HG02678 (cell line): ENCODE data around the gene ATG101.
A peak's percentile ranks its signal among the peaks of the same experiment; 100 is the strongest.

ENCODE experiments used
- ATAC-seq: cut with Tn5 transposase; IDR thresholded peaks from one replicate; pipeline ENCODE4 v1.9.1; 2021; ENCODE audit warnings: mild to moderate bottlenecking, moderate library complexity; ENCODE audit not compliant: unreplicated experiment

Gene ATG101, protein sequence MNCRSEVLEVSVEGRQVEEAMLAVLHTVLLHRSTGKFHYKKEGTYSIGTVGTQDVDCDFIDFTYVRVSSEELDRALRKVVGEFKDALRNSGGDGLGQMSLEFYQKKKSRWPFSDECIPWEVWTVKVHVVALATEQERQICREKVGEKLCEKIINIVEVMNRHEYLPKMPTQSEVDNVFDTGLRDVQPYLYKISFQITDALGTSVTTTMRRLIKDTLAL

DNA sequence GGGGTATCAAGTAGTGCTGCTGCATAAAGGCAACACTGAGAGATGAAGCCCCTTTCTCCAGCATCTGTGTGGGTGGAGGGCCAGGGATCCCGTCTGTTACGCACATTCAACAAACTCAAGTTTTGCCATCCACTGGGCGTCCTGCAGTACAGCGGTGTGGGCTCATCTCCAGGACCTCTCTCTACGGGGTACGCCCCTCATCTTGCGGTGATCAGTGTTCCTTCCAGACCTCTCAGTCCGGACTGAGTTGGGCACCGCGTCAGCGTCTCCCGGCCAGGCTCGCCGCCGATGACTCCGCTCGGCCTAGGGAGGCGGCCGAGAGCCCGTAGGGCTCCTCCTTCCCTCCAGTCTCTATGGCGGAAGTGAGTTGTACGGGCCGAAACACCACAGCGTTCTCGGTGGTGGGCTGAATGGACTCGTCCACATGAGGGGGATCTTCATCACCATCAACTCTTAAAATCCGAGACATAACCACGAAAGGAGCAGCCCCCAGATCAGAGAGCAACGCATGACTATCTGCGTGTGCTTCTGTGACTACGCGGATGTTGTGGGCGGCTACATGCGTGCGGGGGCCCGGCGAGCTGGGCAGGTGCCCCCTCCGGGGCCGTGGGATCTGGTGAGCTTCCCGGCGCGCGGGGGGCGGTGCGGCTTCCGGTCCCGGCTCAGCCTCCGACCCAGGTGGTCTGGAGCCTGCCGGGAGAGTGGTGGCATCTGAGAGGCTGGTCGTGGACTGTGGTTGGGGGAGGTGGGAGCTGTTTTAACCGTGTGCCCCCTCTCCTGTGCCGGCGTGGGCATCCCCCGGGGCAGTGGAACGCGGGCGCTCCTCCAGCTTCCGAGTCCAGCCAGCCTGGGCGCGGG is at the start of gene ATG101:
TSS of gene ATG101 (plus strand) at position 652 of the 858 bp plus-strand sequence. CDS start 3,673 bp downstream, outside the sequence.
- ATAC-seq, result peak; percentile 96

DNA sequence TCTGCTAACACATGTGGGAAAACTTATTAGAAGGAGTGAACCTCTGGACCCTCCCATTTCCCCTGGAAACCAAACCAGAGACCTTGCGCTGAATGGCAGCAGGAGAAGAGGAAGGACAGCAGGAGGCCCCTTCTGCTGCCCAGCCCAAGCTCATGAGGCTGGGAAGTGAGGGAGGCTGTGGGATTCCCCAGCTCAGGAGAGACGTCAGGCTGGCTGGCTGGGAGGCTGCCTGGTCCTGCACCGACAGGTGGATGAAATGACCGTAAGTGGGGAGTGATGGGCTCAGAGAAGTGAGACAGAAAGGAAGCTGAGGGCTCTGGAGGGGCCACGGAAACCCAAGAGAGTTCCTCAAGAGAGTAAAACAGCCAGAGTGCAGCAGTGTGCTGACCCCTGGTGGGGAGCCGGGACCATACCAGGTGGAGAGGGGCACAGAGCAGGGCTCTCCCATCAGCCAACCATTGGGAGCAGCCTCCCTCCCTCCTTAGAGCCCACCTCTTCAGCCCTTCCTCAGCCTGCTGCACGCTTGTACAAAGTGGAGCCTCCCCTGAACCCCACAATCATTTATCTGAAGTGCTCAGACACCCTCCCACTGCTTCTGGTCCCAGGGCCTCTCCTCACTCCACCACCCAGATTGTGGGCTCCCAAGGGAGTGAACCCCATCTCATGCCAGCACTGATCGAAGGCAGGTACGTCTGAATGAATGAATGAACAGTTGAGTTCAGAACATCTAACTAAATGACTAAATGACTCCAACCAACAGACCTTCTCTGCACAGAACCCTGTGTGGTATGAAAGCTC is 49.0 kb upstream of the ATG101 start:
- ATAC-seq, result no peak

DNA sequence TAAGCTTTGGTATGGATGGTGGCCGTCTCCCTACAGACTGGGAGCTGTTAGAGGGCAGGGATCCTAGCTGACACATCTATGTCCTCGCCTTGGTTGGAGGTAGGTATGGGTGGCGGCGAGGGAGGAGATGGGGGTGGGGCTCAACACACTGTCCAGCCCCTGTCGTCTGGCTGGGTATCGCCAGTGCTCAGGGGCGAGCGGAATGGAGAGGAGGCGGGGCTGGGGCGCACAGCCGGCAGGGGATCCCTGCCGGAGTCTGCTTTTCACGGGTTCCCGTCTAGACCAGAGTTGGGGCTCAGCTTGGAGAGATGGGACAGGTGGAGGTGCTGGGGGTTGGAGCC is 47.0 kb upstream of the ATG101 start:
- peak; percentile 6 for ATAC-seq

DNA sequence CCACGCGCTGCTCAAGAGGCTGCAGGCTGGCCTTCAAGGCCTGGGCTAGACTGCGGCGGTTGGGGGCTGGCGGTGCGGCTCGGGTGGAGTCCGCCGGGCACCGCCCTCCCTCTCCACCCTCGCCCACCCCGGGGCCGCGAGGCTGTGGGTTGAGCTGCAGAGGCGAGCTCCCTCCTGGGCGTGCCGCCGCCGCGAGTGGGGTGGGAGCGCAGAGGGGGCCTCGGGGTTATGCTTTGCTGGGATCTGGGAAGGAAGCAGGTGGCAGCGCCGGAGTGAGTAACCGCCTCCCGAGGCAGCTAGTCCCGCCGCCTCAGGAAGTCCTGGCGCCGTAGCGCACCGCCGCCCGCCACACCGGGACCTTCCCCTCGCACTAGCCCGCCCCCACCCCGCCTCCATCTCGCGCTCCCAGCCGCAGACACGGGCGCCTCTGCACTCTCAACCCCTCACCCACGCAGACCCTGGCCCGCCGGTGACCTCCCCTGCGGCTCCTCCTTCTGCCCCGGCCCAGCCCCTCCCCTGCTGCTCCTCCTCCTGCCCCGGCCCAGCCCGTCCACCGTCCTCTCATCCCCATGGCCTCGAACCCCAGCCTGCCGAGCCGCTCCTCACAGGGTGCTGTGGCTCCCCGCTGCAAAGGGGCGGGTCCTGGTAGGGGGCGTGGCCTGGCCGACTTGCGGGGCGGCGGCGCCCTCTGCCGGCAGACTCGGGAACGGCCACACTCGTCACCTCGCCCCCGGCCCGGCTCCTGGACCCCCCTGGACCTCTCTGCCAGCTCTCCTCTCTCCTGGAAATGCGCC is 46.4 kb upstream of the ATG101 start:
- peak; percentile 47 for ATAC-seq

DNA sequence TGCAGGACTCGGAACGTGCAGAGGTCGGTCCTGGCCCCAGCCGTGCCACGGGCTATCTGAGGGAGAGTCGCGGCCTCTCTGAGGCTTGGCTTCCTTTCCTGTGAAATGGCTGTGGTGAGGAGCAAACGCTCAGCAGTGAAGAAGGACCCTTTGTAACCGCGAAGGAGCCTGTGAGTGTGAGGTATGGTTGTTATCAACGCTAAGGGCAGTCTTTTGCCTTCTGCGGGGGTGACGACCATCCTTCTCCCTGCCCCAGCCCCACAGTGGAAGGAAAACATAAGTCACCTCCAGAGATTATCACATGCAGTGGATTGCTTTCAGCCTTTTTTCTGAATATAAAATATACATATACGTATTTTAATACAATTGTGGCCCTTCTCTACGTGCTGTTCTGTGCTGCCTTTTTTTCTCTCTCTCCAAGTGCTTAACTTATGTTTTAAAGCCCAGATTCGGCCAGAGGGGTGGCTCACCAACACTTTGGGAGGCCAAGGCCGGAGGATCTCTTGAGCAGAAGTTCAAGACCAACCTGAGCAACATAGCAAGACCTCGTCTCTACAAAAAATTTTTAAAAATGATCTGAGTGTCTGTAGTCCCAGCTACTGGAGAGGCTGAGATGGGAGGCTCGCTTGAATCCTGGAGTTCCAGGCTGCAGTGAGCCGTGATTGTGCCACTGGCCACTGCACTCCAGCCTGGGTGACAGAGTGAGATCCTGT is 45.6 kb upstream of the ATG101 start:
- no peak for ATAC-seq

DNA sequence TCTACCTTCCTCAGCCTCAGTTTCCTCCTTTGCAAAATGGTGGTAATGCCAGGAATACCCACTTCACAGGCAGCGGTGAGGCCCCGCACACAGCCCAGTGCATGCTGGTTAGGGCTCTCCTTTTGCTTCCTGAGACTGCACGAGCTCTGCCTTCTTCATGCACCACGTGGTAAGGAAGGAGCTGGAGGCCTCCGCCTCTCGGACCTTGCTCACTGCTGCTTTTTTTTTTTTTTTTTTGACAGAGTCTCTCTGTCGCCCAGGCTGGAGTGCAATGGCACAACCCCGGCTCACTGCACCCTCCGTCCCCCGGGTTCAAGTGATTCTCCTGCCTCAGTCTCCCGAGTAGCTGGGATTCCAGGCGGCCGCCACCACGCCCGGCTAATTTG is 44.9 kb upstream of the ATG101 start:
- ATAC-seq, result no peak

DNA sequence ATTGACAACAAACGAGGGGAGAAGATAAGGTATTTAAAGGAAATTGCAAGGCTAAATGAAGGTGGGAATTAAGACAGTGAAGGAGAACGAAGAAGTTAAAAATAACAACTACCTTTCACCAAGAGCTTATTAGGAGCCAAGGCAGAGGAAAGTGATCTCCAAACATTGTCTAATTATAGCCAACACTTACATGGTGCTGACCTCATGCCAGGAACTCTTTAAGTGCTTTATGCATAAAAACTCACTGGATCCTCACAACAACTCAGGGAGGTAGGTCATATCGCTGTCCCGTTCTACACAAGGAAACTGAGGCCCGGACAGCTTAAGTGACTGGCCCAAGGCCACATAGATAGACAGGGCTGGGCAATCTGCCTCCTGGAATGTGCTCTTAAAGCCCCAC is 43.5 kb upstream of the ATG101 start:
- no peak for ATAC-seq

DNA sequence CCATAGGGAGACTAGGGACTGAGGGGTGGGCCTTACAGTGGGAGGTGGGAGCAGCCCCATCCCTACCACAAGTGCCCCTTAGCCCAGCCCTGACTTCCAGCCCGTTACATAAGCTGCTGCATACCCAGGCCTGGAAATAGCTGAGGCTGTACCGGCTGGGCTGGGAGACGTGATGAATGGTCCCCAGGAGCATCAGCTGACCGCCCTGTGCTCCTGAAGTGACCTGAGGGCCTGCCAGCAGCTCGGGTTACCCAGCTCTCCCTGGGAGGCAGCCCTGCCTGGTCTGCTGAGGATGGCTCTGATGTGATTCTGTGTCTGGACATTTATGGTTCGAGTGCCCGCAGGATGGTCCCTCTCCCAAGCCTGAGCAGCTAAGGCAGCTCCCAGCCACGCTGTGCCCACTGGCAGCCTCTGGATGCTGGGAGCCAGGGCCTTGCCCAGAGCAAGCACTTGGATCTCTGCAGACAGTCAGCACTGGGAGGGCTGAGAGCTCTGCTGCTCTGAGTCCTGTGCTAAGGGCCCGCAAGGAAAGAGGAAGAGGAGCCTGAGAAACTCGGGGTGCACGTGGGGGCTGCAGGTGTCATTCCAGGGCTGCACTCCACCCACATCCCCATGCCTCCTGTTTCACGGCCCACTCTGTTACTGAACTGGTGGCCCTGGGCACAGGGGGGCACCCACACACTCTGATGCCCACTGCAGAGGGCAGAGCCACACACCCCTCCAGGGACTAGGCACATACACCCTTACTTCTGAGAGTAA is 42.5 kb upstream of the ATG101 start:
- no peak for ATAC-seq

DNA sequence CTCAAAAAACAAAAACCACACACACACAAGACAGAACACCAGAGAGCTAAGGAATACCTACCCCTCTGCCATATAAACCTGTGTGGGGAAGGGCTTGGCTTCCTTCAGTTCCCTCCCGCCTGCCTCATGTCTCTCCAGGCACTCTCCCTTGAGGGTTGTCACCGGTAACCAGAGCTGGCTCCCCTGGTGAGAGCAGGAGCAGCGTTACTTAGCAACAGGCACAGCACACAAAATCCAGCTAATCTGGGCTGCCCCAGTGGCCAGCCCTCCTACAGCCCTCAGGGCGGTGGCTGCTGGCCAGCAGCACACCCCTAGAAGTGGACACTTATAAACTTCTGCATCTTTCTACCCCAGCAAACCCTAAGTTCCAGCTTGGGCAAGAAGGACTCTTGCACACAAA is 40.1 kb upstream of the ATG101 start:
- no peak for ATAC-seq

DNA sequence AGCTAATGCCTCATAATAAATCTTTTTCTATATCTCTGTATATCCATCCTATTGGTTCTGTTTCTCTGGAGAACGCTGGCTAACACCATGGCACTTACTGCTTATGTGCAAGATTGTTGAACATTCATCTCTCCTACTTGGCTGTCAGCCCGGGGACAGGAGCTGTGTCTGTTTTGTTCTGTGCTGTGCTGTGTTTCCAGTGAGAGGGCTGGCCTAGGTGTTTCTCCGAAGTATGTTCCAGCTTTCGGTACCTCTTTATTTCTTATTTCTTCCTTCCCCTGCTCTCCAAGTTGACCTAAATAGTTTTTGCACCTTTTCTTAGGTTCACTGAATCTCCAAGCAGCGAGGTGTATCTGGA is 37.4 kb upstream of the ATG101 start:
- no peak for ATAC-seq

DNA sequence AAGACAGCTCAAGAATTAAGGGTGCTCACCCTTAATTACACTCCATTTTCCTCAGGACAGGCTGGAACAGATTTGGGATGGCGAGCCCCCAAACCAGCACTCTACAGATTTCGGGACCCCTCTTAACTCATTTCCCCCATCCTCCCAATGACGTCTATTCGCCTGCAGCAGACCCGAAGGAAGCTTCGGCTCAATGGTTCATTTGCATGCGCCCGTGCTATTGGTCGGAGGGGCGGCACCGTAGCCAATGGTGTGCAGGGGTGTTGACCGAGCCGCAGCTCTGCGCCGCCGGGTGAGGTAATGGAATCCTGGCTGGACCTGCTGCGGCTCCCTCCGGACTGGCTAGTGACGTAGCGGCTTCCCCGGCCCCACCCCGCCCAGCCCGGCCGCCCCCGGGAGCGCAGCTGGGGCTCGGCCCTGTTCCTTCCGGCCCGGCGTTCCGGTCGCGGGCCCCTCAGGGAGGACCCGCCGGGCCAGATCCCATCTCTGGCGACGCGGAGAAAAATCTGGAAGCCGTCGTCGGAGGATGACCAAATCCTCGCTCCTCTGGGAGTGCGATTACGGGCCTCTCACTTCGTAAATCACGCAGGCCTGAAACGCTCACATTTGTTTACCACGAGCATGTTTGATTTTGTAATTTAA is 36.9 kb upstream of the ATG101 start:
- ATAC-seq, result peak; percentile 94

DNA sequence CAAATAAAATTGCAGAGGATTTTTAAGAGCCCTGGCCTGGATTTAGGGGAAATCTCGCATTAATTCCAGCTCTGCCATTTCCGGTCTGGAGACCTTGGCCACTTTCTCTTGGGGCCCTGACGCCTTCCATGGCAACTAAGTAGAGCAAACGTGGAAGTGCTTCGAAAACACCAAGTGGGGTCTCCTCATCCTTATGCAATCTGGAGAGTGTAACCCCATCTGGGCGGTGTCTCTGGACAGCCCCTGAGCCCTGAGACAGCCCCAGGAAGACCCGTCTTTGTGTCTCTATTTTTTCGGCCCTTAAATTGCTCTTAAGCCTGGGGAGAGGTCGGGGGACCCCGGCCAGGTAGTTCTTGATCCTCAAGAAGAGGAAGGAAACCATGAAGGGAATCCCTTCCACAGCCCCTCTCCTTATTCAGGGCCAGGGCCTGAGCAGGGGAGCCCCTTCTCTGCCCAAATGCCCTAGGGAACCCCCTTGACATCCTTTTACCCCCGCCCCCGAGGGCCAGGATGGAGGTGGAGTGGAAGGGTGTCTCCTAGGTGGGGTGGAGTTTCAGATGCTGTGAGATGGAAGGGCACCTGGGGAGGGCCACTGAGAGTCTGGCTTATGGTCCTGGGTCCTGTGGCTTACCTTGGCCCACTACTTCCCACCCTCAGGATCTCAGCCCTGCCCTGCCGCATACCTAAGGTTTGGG is 36.2 kb upstream of the ATG101 start:
- ATAC-seq, result no peak

DNA sequence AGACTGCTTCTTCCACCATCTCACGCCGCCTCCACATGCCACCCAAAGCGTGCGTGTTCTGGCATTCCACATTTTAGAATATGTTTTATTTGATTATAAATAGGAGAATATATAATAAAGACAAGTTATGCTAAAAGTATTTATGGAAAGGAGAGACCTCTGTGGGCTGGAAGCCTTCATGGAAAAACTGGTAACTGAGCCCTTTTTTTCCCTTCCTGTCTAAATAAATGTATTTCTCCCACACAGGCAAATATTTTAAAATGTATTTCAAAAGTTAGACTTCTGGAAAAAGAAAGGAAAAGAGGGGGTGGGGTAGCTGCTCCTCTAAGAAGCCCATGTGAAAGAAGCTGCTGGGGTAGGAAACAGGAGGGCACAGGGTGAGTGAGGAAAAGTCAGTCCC is 34.6 kb upstream of the ATG101 start:
- ATAC-seq, result no peak

DNA sequence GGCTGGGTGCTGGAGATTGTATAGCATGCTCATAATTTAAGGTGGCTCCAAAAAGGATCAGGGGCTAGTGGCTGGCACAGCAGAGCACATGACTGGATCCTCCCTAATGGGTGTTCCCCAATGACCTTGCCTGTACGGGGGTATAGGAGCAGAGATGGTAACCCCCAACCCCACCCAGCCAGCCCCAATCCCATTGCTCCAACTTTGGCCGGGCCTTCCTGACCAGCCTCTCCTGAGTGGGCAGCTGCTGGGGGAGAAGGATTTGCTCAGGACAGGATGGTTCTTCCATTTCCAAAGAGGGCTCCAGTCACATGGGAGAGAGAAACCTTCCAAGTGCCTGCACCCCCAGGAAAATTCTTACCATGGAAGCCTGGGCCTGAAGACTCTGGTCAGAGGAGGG is 33.9 kb upstream of the ATG101 start:
- no peak for ATAC-seq

DNA sequence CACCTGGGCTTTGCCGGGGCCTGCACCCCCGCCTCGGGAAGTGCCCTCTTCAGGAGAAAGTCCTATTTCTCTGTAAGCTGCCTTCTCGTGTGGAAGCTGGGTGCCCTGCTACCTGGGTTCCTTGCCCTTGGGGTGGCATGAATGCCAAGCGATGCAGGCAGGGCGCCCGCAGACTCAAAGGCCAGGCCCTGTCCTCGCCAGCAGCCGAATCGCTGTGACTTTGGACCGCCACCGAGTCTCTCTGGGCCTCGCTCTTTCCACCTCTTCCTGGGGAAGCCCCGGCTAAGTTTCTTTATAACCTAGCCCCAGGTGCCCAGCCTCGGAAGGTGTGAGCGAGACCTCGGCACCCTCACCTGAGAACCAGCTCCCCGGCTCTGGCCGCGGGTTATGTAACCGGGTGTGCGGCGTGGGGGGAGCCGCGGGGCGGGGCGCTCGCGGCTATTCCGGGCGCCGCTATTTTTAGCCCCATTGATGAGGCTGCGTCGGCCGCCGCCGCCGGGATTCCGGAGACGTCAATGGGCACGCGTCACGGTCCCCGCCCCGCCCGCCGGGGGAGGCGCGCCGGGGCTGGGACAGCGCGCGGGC is 33.1 kb upstream of the ATG101 start:
- ATAC-seq, result no peak

DNA sequence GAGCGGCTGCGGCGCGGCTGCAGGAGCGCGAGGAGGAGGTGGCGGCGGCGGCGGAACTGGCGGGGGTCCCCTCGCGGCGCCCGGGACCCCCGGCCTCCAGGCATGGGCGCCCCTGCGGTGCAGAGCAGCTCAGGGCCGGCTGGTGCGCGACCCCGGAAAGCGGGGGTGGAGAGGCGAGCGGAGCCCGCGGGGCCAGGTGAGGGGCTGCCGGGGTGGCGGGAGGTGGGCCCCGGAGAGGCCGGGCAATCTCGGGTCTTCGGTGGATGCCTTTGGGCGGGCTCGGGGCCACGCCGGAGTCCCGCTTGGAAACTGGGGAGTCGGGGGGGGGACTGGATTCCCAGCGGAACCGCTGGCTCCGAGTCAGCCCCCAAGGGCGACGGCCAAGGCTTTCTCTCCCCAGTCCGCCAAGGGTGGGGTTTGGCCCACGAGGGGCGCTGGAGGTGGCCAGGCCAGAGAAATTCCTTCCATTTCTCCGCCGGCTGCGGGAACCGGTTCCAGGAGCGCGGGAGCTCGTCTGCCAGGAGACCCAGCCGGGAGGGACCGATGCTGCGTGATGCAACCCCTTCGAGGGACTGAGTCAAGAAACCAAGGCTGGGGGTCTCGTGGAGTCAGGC is 32.4 kb upstream of the ATG101 start:
- no peak for ATAC-seq

DNA sequence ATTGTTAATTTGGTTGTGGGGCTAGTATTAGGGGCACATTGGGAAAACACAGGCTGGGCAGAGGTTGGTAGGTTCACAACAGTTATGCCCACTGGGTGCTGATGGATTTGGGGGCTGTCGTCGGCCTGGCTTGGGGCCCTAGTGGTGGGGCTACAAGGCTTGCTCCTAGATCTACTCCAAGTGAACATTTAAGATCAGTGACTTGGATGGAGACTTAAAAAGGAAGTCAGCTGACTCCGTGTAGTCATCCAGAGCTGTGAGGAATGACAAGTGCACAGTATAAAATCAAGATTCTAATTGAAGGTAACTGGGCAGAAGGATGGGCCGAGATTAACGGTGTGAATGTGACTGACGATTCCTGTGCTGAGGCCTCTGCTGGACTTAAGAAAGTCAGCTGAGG is 31.3 kb upstream of the ATG101 start:
- ATAC-seq, result no peak

DNA sequence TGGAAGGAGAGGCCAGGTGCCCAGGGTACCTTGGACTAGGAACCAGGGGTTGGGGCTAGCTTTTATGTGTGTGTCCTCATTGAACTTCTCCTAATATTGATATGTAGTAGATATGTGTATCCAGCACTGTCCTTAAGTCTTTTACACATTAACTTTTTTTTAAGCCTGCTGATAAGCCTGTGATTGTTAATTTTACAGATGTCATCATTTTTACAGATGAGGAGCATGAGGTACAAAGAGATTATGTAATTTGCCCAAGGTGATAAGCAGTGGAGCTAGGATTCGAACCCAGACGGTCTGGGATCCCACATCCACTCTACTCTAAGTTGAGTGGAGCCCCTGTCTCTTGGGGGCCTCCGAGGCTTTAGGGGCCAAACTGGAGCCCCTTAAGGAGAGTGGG is 28.7 kb upstream of the ATG101 start:
- no peak for ATAC-seq
